GM12865 (cell line): ENCODE measurements around the gene EXOC8.

ENCODE experiments used
- DNase-seq: peaks from one replicate; pipeline ENCODE4 v3.0.0; 2010; ENCODE audit warnings: low read depth
- H3K4me3 ChIP-seq: 2 replicates; pipeline ENCODE4 v1.5.1; 2011; ENCODE audit warnings: mild to moderate bottlenecking, low read depth, low read length, control low read depth
- TF ChIP-seq, protein P1 (sequence below): IDR thresholded peaks from 2 replicates; pipeline ENCODE4 v1.5.1; 2011; ENCODE audit warnings: low read length, control low read depth, low read depth, inconsistent platforms; ENCODE audit not compliant: insufficient read depth; ENCODE audit errors: missing control alignments

Gene EXOC8, protein sequence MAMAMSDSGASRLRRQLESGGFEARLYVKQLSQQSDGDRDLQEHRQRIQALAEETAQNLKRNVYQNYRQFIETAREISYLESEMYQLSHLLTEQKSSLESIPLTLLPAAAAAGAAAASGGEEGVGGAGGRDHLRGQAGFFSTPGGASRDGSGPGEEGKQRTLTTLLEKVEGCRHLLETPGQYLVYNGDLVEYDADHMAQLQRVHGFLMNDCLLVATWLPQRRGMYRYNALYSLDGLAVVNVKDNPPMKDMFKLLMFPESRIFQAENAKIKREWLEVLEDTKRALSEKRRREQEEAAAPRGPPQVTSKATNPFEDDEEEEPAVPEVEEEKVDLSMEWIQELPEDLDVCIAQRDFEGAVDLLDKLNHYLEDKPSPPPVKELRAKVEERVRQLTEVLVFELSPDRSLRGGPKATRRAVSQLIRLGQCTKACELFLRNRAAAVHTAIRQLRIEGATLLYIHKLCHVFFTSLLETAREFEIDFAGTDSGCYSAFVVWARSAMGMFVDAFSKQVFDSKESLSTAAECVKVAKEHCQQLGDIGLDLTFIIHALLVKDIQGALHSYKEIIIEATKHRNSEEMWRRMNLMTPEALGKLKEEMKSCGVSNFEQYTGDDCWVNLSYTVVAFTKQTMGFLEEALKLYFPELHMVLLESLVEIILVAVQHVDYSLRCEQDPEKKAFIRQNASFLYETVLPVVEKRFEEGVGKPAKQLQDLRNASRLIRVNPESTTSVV

DNA sequence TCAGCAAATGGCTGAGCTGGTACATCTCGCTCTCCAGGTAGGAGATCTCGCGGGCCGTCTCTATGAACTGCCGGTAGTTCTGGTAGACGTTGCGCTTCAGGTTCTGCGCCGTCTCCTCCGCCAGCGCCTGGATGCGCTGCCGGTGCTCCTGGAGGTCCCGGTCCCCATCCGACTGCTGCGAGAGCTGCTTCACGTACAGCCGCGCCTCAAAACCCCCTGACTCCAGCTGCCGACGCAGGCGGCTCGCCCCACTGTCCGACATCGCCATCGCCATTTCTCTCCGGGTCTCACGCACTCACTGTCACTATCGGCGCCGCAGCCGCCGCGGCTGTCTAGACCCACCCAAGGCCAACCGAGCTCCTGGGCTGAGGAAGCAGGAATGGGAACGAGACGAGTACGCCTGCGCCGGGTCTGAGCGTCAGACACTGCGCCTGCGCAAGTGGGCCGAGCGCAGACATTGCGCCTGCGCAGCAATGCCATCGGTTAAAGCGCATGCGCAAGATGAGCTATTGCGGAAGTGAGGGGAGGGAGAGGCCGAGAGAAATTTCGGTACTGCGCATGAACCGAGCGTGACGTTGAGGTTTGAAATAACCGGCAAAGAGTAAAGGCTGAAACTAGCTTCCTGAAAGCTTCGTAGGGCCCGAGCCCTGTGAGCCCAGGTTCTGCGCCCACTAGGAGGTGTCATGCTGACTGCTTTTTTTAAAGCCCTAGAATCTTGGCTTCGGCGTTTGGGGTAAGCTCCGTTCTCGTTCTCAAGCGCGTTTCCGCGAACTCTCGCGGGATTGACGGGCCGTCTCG lies at the start of gene EXOC8:
Gene EXOC8, minus strand, starts transcription at position 381 of the 798 bp plus-strand sequence. Its CDS starts 107 bp downstream, at position 274.
- TF ChIP-seq, protein P1, sequence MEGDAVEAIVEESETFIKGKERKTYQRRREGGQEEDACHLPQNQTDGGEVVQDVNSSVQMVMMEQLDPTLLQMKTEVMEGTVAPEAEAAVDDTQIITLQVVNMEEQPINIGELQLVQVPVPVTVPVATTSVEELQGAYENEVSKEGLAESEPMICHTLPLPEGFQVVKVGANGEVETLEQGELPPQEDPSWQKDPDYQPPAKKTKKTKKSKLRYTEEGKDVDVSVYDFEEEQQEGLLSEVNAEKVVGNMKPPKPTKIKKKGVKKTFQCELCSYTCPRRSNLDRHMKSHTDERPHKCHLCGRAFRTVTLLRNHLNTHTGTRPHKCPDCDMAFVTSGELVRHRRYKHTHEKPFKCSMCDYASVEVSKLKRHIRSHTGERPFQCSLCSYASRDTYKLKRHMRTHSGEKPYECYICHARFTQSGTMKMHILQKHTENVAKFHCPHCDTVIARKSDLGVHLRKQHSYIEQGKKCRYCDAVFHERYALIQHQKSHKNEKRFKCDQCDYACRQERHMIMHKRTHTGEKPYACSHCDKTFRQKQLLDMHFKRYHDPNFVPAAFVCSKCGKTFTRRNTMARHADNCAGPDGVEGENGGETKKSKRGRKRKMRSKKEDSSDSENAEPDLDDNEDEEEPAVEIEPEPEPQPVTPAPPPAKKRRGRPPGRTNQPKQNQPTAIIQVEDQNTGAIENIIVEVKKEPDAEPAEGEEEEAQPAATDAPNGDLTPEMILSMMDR = peak; percentile 16
- H3K4me3 ChIP-seq = peak within 1 kb of the TSS; percentile 64
- peak; percentile 97 for DNase-seq

DNA sequence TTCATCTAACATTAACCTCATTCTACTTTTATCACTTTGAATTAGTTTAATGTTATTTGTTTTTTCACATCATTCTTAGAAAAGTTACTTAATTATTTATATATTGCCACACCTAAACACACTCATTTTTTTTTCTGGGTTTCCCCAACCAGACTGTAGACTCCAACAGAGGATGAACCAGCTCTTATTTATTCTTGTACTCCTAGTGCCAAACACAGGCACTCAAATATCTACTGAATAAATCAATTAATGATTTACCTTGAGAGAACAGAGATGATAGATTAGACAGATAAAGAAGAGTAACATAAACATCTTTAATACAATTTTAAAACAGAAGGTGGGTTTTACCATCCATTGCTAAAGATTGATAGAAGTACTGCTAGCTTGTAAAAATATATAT lies 48.8 kb upstream of the EXOC8 start:
- H3K4me3 ChIP-seq = no peak overlapping the region
- TF ChIP-seq, protein P1 = no peak
- DNase-seq = no peak

DNA sequence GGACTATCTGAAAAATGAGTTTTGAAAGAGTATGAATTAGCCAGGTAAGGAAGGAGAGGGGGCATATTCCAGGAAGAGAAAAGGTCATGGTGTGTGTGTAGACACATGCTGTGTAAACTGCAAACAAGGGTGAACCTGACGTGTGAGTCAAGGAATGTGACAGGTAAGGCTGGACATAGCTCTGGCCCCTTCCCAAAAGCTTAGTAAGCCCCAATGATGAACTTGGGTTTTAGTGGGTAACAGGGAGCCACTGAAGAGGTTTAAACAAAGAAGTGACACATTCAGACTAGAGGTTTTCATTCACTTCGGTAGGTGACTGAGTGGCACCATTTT lies 47.7 kb upstream of the EXOC8 start:
- TF ChIP-seq, protein P1 = no peak
- H3K4me3 ChIP-seq = no peak overlapping the region
- DNase-seq = no peak

DNA sequence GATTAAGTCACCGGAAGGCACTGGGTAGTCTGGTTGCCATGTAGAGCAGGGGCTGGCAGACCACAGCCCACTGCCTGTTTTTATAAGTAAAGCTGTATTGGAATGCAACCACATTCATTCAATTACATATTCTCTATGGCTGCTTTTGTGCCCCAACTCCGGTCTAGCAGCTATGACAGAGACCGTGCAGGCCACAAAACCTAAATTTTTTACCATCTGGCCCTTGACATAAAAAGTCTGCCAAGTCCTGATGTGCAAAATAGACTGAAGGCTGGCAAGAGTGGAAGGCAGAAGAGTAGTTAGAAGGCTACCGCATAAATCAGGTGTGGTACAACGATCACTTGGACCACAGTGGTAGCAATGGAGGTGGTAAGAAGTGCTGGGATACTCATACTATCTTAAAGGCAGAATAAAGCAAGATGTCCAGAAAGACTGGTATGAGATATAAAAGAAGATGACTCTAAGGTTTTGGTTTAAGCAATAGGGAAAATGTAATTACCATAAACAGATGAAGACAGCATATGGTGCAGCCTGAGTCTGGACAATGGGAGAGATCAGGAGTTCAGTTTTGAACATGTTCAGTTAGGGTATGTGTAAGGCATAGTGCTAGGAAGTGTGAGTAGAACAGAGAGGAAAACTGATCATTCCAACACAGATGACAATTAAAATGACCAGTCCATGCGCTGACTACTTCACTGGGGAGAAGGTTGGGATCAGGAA lies 47.2 kb upstream of the EXOC8 start:
- TF ChIP-seq, protein P1 = no peak
- DNase-seq = no peak
- no peak overlapping the region for H3K4me3 ChIP-seq

DNA sequence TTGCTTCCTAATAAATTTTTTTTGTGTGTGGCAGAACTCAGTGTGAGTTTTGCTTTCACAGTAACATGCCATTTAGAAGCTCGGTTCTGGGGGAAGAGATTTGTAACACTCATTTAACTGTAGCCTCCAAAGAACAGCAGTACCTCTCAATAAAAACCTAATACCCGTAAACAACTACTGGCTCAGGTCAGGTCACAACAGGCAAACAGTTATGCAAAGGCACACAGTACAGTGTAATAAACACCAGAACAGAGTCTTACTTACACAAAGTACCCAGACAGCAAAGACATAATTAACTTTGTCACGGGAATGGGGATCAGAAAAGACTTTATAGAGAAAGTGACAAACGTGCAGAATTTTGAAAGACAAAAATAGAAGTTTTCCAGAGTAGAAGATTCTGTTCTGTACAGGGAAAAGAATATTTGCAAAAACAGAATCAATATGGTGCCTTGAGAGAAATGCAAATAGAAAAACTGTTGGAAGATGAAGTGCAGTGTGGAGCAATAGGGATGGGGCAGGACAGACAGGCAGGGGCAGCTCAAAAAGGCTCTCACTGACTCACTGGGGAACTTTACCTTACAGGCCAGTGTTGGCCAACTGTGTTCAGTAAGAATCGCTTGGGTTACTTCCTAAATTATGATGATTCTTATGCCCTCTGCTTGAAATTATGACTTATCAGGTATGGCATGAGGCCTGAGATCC lies 45.7 kb upstream of the EXOC8 start:
- TF ChIP-seq, protein P1 = no peak
- no peak for DNase-seq
- no peak overlapping the region for H3K4me3 ChIP-seq

DNA sequence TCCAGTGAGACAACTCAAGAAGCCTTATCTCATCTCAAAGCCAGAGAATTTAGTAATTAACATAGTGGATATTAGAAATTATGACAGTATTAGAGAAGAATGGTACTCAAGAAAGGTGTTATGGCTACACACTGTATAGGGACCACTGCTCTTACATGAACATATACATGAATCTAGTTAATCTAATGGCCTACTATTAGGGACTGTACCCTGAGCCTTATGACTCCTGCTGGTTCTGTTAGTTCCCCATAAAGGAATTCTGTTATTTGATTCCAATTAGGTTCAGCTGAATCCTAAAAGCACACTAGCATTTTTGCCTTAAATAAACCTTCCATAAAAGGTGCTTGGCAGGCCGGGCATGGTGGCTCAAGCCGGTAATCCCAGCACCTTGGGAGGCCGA lies 44.8 kb upstream of the EXOC8 start:
- no peak for DNase-seq
- TF ChIP-seq, protein P1 = no peak
- H3K4me3 ChIP-seq = no peak overlapping the region
